GM19193 (cell line): ENCODE results near the gene MINDY1.

Experiments
- POLR2A ChIP-seq: IDR thresholded peaks from 4 replicates; pipeline ENCODE4 v1.6.1; 2011; ENCODE audit not compliant: insufficient read depth, insufficient read length; ENCODE audit errors: extremely low read depth

The MINDY1 gene

GRCh38 chr1:151001602-151002001 is 5.1 kb downstream of the MINDY1 start:
- no peak for TF ChIP-seq POLR2A

DNA sequence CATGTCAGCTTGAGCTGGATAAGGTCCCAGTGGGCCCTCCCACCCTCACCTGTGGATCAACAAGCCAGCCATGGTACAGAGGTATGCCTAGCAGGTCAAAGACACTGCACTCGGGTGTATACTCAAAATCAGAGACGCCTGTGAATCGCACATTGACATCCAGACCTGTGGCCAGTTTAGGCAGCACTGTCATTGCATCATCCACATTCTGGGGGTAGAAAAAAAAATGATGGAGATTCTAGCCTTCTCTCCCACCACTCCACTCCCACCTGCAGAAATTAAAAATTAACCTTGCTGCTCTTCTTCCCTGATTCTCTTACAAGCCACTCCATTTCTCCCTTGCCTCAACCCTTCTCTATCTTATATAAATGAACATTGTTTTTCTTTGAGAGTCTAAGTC is 6.3 kb downstream of the MINDY1 start:
- TF ChIP-seq POLR2A, result no peak

GRCh38 chr1:150999926-151000325 is 6.8 kb downstream of the MINDY1 start:
- TF ChIP-seq POLR2A, result no peak

DNA sequence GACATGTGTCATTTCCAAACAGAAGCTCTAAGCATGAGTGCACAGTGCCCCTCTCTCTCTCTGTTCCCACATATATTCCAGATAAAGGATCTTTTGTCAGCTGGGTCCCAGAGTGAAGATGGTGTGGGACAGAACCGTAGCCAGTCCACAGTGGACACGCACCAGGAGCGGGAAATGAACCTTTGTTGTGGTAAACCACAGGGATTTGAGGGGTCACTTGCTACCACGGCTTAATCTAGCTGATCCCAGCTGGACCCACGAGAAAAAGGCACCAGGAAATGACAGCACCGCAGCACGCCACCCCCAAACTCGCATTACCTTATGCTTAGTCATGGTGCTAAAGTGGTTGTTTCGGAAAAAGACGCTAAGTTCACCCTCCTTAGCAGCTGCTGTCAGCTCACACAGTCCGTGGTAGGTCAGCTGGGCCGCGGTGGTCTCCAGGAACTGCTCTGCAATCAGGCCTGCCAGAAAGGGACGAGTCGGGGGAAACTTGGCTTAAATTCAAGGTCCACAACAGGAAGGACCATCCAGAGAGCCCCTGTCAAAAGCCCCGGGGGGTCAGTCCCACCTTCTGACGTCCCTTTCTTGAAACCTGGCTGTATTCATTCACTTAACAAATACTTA is 7.5 kb downstream of the MINDY1 start:
- TF ChIP-seq POLR2A, result no peak

DNA sequence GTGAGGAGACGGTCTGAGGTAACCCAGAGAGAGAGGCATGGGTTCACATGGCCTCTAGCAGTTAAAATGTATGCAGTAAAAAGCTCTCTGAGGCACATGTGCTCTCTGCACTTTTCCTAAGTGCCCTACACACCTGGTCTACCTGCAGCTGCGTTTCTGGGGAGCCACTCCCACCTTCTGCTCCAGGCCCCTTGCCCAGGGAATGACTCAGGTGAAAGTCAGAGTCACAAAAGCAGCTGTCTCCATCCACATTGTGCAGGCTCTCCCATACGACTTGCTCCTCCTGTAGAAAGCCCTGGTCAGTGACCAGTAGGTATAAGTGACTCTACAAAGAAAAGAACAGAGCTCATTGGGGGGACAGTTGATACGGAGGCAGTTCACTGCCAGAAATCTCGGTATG is 8.8 kb downstream of the MINDY1 start:
- no peak for TF ChIP-seq POLR2A

- TF ChIP-seq POLR2A, result no peak
Measured at GRCh38 chr1:150997126-150997872, 9.4 kb downstream of the MINDY1 start.

- TF ChIP-seq POLR2A, result no peak
Measured at GRCh38 chr1:150995896-150996295, 10.8 kb downstream of the MINDY1 start.

DNA sequence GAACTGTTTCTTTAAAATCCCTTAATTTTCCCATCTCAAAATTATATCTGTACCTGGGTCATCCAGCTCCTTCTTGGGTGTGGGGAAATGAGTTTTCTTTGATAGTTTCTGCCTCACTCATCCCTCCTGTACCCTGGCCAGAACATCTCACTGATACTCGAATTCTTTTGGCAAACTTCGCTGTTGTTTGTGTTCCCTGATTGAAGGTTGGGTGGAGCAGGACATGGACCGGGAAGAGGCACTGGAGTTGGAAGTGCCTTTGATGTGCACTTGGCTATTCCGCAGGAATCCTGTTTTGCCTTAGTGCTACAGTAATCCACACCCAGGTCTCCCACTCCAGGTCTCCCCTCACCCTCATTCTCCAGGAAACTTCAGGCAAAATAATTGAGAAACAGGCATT is 11.2 kb downstream of the MINDY1 start:
- no peak for TF ChIP-seq POLR2A

DNA sequence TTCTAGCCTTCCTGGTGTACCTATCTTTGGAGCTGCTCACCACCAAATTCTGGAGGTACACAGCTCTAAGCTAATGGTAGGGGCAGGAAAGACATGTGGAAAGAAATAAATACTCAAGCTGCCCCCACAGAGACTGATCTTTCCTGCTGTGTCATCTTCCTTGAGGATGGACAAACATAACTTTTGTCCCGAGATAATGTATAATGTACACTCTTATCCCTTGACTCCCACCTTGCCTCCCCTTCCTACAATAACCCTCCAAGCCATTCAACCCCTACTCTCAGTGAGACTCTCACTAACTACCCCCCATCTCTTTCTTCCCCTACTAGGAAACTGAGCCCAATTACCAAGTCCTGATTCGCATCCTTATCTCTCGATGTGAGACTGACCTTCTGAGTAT is 12.5 kb downstream of the MINDY1 start:
- TF ChIP-seq POLR2A, result no peak

GRCh38 chr1:150992626-150993025 is 14.1 kb downstream of the MINDY1 start:
- no peak for TF ChIP-seq POLR2A

DNA sequence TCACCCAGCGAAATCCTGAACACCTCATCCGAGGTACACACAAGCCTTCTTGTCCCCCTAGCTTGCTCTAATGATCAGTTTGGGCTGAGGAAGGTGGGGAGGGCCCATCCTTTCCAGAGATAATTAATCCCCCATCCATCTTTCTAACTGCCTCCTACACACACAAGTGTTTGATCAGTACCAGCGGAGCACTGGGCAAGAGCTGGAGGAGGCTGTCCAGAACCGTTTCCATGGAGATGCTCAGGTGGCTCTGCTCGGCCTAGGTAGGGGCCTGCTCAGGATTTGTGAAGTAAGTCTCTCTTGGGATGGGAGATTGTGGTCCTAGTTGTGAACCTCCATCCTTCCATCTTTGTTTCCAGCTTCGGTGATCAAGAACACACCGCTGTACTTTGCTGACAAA is 18.8 kb downstream of the MINDY1 start:
- no peak for TF ChIP-seq POLR2A

GRCh38 chr1:150985179-150985825 is 21.4 kb downstream of the MINDY1 start:
- TF ChIP-seq POLR2A, result no peak

DNA sequence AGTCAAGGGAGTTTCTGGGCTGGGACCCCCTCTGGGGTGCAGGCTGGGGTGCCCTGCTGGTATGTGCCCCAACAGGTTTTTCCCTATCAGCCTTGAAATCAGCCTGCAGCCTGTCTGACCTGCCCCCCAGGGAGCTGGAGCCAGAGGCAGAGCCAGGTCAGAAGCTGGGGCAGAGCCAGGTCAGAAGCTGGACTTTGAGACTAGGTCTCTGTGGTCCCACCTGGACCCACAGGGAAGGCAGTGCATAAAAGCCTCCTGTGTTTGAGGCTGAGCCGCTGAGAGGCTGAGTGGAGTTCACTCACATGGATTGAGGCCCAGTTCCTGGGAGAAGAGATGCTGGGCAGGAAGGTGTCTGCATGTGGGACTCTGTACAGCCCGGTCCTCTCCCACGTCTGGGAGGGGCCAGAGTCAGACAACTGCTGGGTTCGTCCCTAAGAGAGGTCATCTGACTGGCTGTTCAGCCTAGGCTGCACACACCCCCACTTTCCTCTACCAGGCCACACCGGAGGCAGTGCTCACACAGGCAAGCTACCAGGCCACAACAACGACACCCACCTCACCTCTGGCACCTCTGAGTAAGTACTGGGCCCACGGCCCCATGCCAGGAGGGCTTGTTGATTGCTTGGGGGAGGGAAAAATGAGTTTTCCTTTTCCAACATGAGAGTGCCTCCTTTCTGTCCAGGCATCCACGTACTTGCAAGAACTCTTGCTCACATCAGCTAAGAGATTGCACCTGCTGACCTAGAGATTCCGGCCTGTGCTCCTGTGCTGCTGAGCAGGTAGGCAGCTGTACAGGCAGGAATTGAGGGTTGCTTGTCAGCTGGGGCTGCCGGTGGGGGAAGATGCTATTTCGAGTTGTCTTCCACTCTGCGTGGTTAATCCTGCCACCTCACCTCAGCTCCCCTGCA is 24.6 kb downstream of the MINDY1 start, which contains the start of gene ANXA9:
Gene ANXA9, plus strand, starts transcription at position 488 of the 908 bp plus-strand sequence. CDS start 814 bp downstream, outside the sequence.
- no peak for TF ChIP-seq POLR2A

GRCh38 chr1:150981177-150981804 is 25.4 kb downstream of the MINDY1 start:
- no peak for TF ChIP-seq POLR2A
